Loucy (cell line): ENCODE measurements around the gene TMTC4.

Source experiments
- CTCF ChIP-seq: fragments of 200-600 bp; sonication (generic); conservative IDR thresholded peaks from 2 replicates; pipeline ENCODE4 v1.5.1; 2014; ENCODE audit warnings: mild to moderate bottlenecking, antibody characterized with exemption, low read length
- EZH2phosphoT487 ChIP-seq: fragments of 200-600 bp; IDR thresholded peaks from 2 replicates; pipeline ENCODE4 v1.6.1; 2018; ENCODE audit warnings: antibody characterized with exemption, mild to moderate bottlenecking, moderate library complexity, borderline replicate concordance

- TF ChIP-seq CTCF = peak; percentile 84
- TF ChIP-seq EZH2phosphoT487 = no peak
These were observed 47.4 kb upstream of the TMTC4 start for GRCh38 chr13:100721885-100722512.
